ENCODE results near the gene PTGDR2.

Gene PTGDR2

GRCh38 chr11:60855726-60856633 lies at the start of gene PTGDR2:
Gene PTGDR2 (minus strand): TSS chr11:60855950. CDS start chr11:60853722, 2,228 bp downstream.
- no peak for DNase-seq

DNA sequence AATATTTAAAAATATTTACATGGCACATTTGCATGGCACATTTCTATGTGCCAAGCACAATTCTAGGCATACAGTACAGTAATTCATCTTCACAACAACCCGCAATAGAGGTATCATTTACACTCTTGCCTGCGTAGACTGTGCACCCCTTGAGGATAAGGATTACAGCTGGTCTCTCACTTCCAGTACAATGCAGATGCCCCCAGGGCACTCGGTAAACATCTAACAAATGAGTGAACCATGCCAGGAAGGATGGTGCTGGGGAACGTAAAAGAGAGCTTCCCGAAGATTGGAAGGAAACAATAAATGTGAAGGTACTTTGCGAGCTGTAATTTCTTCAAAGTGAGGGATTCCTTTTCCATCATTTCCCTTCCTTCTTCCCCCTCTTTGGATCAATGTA lies 49.3 kb upstream of the PTGDR2 start:
- DNase-seq, result no peak

DNA sequence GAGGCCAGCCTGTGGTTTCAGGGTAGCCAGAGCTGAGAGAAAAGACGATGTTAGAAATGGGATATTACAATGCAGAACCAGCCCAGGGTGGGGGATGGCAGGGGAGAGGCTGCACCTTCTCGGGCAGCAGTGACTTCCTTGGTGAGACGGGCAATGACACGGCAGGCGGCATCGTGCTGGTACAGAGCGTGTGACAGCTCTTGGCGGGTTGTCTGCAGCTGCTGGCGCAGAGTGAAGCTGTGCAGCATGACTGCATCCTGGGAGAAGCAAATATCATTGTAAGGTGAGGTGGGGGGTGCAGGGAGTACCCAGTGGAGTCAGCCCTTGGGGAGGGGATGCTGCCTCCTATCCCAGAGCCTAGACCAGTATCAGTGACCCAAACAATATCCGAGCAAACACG lies 46.9 kb upstream of the PTGDR2 start:
- no peak for DNase-seq

- no peak for DNase-seq
These were observed 45.1 kb upstream of the PTGDR2 start for GRCh38 chr11:60900673-60901404.

- no peak for DNase-seq
These were observed 44.2 kb upstream of the PTGDR2 start for GRCh38 chr11:60899977-60900376.

DNA sequence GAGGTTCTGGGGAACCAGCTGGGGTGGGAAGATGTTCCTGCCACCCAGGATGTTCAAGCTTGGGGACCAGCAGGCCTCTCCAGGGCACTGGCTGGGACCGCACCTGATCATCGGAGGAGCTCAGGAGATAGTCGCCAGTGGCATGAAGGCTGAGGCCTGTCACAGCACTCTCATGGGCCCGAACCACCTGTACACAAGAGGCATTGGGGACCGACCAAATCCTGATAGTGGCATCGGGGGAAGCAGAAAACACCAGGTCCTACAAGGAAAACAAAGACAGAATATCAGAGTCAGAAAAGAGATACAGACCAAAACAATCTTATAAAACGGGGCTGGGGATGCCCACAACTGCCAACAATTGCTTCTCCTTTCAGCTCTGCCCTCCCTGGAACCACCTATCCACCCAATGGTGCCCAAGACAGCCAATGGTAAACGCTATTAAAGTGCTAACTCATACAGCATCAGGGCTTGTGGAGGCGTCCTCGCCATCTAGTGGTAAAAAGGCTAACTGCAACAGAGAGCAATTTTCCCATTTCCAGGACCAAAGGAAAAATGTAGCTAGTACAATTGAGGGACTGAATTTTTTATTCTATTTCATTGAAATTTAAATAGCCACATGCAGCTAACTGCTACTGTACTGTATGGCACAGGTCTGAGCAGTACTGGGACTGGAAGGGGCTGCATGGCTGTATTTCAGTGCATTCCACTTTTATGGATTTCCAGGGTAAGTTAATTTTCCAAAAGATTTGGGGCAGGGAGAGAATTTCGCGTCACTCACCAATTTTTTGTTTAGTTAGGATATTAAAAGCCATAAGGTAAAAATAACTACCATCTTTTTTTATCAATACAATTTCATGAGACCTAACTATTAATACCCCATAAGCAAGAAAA lies 43.5 kb upstream of the PTGDR2 start:
- DNase-seq, result no peak

DNA sequence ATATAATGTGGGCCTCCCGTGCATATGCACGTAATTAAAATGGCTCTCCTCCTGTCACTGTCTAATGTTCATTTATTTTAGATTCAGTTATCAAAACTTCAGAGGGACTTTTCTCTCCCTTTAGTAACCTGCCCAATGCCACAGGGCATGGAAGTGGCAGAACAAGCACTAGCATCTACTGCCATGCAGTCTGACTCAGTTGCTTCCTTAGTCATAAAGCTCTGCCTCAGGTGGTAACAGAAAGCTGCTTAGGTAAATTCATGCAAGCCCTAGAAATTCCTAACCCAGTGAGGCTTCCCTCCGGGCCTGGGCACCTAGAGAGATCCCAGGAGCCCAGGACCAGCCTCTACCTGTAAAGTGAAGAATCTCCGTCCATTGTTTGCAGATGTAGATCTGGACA lies 41.7 kb upstream of the PTGDR2 start:
- DNase-seq, result no peak

DNA sequence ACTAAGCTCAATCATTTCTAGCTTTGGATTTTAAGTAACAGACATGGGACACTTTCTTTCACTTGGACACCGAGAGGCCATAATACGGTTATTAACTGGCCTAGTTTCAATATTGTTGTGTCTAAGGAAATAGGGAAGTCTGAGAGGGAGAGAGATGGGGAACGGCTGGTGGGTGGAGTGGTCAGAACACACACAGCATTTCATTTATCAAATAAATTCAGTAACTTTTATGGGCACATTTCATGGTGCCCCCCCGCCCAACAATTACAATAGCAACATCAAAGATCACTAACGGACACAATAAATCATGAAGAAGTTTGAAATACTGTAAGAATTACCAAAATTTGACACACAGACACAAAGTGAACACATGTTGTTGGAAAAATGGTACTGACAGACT lies 39.9 kb upstream of the PTGDR2 start:
- no peak for DNase-seq

DNA sequence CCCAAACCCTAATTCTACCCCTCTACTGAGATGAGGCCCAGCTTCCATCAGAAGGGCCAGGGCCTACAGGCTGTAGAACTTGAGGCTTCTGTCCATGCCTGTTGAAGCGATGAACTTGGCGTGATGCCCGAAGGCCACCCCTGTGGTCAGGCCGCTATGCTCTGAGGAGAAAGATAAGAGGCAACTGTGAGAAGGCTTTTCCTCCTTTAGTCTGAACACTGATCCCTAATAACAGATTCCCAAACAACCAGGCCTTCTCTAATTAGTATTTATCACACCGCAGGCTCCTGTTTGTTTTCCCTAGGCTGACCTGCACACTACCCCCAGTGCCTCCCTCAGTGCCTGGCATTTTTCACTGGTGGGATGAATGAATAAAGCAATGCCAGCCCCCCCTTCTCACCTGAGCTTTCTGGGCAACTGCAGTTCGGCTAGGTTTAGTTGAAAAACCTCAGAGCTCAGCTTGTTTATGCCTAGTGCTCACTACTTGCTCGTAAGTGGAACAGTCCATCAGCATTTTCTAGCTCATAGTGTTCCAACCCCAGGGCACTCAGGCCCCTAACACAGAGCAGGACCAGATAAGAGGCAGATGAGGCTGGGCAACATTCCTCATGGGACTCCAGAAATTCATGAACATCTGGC lies 35.5 kb upstream of the PTGDR2 start:
- DNase-seq, result no peak

GRCh38 chr11:60890696-60891095 lies 34.9 kb upstream of the PTGDR2 start:
- no peak for DNase-seq

GRCh38 chr11:60889869-60890311 lies 34.1 kb upstream of the PTGDR2 start:
- DNase-seq, result no peak

- no peak for DNase-seq
These were observed 31.8 kb upstream of the PTGDR2 start for GRCh38 chr11:60887556-60887955.

- no peak for DNase-seq
These were observed 25.0 kb upstream of the PTGDR2 start for GRCh38 chr11:60880643-60881282.

DNA sequence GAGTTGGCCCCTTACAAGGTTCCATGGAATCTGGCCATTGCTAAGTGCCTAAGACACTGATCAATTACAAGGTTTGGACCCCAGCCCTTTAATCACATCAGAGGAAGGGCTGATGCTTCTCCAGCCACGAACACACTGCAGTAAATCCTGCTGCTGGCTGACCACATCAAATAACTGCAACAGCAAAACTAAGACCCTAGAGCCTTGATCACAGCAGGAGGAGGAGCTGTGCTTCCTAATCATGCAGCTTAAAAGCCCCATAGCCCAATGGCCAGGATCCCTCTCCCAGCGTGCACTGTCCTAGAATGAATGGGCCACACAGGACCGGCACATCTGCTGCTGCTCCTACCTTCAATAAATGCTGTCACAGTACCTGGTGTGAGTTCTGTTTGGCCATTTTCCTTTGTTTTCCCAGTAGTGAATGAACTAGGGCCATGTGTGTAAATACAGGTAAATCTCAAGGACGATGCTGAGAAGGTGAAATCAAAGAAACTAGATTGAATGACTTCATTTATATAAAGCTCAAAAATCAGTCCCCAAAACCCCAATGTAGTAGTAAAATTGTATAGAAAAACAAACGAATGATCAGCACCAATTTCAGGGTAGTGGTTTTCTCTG lies 24.3 kb upstream of the PTGDR2 start:
- DNase-seq, result no peak

DNA sequence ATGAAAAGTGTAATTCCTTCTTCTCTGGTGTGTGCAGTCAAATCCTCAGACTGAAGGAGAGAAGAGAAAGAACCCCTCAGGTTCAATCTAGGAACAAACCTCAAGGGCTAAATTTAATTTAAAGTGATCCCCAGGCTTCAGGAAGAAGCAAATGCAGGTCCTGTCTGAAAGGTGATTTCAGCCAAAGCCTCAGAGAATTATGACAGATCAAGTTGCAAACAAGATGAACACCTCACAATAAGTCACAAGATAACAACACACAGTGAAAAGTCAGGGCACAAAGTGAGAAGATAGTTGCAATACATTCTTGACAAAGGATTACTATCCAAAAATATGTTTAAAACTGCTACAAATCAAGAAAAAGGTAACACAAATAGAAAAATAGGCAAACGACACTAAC lies 23.4 kb upstream of the PTGDR2 start:
- DNase-seq, result no peak

DNA sequence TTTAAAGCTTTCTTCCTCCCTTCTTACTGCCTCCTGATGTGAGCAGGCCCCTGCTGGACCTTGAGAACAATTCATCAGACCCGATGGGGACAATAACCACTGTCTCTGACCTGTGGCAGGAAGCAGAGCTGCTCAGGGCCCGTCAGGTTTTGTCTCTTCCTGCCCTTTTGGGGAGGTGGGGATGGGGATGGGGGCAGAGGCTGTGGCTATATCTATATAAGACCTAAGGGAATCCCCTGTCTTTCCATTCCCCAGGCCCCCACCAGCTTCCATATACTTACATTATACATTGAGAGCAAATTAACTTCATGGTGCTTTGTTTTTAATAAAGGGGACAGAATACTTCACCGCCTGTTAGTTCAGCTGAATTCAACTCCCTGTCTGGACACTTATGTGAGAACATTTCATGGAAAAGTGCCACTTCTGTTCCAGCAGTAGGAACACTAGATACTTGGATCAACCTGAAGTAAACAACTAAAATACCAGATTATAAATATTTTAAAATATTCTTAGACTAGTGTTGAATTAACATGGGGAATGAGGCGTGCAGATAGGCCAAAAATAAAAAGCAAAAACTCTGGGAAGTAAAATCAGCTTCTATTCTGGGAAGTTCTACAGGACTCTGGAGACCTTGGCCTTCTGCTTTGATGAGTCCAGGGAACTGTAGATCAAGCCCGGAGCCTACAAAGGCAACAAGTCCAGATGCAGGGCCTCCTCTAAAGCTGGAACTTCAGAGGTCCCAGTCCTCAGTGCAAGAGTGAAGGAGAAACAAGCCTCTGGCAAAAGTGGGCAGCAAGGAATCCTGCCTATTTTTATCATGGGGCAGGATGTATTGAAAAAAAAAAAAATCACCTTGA lies 22.7 kb upstream of the PTGDR2 start:
- no peak for DNase-seq

GRCh38 chr11:60876168-60876485 lies 20.4 kb upstream of the PTGDR2 start:
- DNase-seq, result no peak

- no peak for DNase-seq
These were observed 19.8 kb upstream of the PTGDR2 start for GRCh38 chr11:60875366-60876167.

GRCh38 chr11:60874421-60875365 lies 18.9 kb upstream of the PTGDR2 start:
- DNase-seq, result no peak

Data from activated effector memory CD4-positive, alpha-beta T cell treated with Interleukin-2 at 50 U/mL for 16 hours (primary cell).